GM23338 (cell line): ENCODE measurements around the gene TNPO3. TPM values are rescaled to one million over a fixed set of nuclear protein-coding genes. Genes with fewer than 3 reads are reported as not detected.

Experiments used
- ATAC-seq: fragments of 200-7000 bp; cut with Tn5 transposase; 3 replicates; pipeline ENCODE4 v1.9.1; 2020
- DNase-seq: peaks from one replicate; pipeline ENCODE4 v3.0.0-alpha.2; 2015; ENCODE audit warnings: low spot score
- H2AFZ ChIP-seq: fragments of 200-600 bp; sonication (generic); 2 replicates; pipeline ENCODE4 v1.8.0; 2016; ENCODE audit warnings: antibody characterized with exemption, mild to moderate bottlenecking, moderate library complexity
- H3F3A ChIP-seq: fragments of 200-600 bp; sonication (generic); replicated peaks from 2 replicates; pipeline ENCODE4 v1.8.0; 2017; ENCODE audit warnings: antibody characterized with exemption, mixed run types, low read depth
- H3K27ac ChIP-seq: fragments of 200-600 bp; sonication (generic); 2 replicates; pipeline ENCODE4 v1.6.1; 2016; ENCODE audit warnings: low read depth
- H3K27me3 ChIP-seq: fragments of 200-600 bp; sonication (generic); 2 replicates; pipeline ENCODE4 v1.8.0; 2016; ENCODE audit warnings: mild to moderate bottlenecking, mixed run types, moderate library complexity; ENCODE audit not compliant: insufficient read depth
- H3K36me3 ChIP-seq: fragments of 200-600 bp; sonication (generic); 2 replicates; pipeline ENCODE4 v1.8.0; 2016; ENCODE audit warnings: mild to moderate bottlenecking; ENCODE audit not compliant: insufficient read depth
- H3K4me1 ChIP-seq: fragments of 200-600 bp; sonication (generic); 2 replicates; pipeline ENCODE4 v1.8.0; 2016; ENCODE audit warnings: mild to moderate bottlenecking, moderate library complexity; ENCODE audit not compliant: insufficient read depth
- H3K4me2 ChIP-seq: fragments of 200-600 bp; sonication (generic); 2 replicates; pipeline ENCODE4 v1.7.1; 2017; ENCODE audit warnings: mixed run types
- H3K4me3 ChIP-seq: fragments of 200-600 bp; sonication (generic); 2 replicates; pipeline ENCODE4 v1.6.1; 2016; ENCODE audit warnings: mixed run types
- H3K79me2 ChIP-seq: fragments of 200-600 bp; sonication (generic); replicated peaks from 2 replicates; pipeline ENCODE4 v1.8.0; 2017; ENCODE audit warnings: mild to moderate bottlenecking; ENCODE audit not compliant: insufficient read depth
- H3K9me2 ChIP-seq: fragments of 200-600 bp; sonication (generic); 2 replicates; pipeline ENCODE4 v1.8.0; 2017; ENCODE audit not compliant: insufficient read depth
- H4K20me1 ChIP-seq: fragments of 200-600 bp; sonication (generic); replicated peaks from 2 replicates; pipeline ENCODE4 v1.8.0; 2017; ENCODE audit warnings: mild to moderate bottlenecking; ENCODE audit not compliant: insufficient read depth
- H3K27ac Mint-ChIP-seq: 2 replicates; pipeline ENCODE4 v1.8.0; 2020; ENCODE audit warnings: inconsistent platforms, mild to moderate bottlenecking, moderate library complexity, mixed read lengths
- H3K27me3 Mint-ChIP-seq: 3 replicates; pipeline ENCODE4 v1.8.0; 2022; ENCODE audit warnings: low read depth, mild to moderate bottlenecking, moderate library complexity, mixed read lengths, inconsistent platforms; ENCODE audit not compliant: insufficient read depth, poor library complexity
- H3K36me3 Mint-ChIP-seq: 3 replicates; pipeline ENCODE4 v1.8.0; 2021; ENCODE audit warnings: low read depth, mild to moderate bottlenecking, inconsistent platforms, moderate library complexity, mixed read lengths
- H3K4me1 Mint-ChIP-seq: 3 replicates; pipeline ENCODE4 v1.8.0; 2020; ENCODE audit warnings: mild to moderate bottlenecking, inconsistent platforms, mixed read lengths
- H3K4me3 Mint-ChIP-seq: 3 replicates; pipeline ENCODE4 v1.8.0; 2021; ENCODE audit warnings: moderate library complexity, mild to moderate bottlenecking, inconsistent platforms, mixed read lengths
- H3K9me3 Mint-ChIP-seq: 3 replicates; pipeline ENCODE4 v1.8.0; 2020; ENCODE audit warnings: moderate library complexity, mild to moderate bottlenecking, inconsistent platforms, mixed read lengths
- CREB1 ChIP-seq: fragments of 250-450 bp; sonication (Bioruptor Pico); IDR thresholded peaks from 2 replicates; pipeline ENCODE4 v1.5.0; 2020; ENCODE audit warnings: low read depth, mild to moderate bottlenecking, moderate library complexity
- CTCF ChIP-seq, 2 experiments: fragments of 200-600 bp in 1 of 2; sonication (generic) in 1 of 2; conservative IDR thresholded peaks; 2 replicates each; pipeline versions ENCODE4 v1.5.1 to v1.6.1; 2016 to 2017; ENCODE audit warnings: antibody characterized with exemption in 2 of 2, low read depth in 2 of 2, mild to moderate bottlenecking in 2 of 2, moderate library complexity in 1 of 2
- ETS1 ChIP-seq: IDR thresholded peaks from 2 replicates; pipeline ENCODE4 v1.6.1; 2016; ENCODE audit warnings: antibody characterized with exemption
- EZH2 ChIP-seq: fragments of 200-600 bp; sonication (generic); IDR thresholded peaks from one replicate; pipeline ENCODE4 v1.8.0; 2017; ENCODE audit warnings: antibody characterized with exemption, mild to moderate bottlenecking, low read depth; ENCODE audit not compliant: unreplicated experiment
- EZH2phosphoT487 ChIP-seq: fragments of 200-600 bp; sonication (generic); IDR thresholded peaks from one replicate; pipeline ENCODE4 v1.8.1; 2018; ENCODE audit warnings: antibody characterized with exemption; ENCODE audit not compliant: unreplicated experiment
- JUNB ChIP-seq: IDR thresholded peaks from one replicate; pipeline ENCODE4 v1.6.1; 2016; ENCODE audit warnings: antibody characterized with exemption; ENCODE audit not compliant: unreplicated experiment
- NANOG ChIP-seq: IDR thresholded peaks from 2 replicates; pipeline ENCODE4 v1.6.1; 2016; ENCODE audit warnings: antibody characterized with exemption, borderline replicate concordance
- POLR2AphosphoS5 ChIP-seq: IDR thresholded peaks from 2 replicates; pipeline ENCODE4 v1.6.1; 2016; ENCODE audit warnings: antibody characterized with exemption, low read depth
- REST ChIP-seq: IDR thresholded peaks from one replicate; pipeline ENCODE4 v1.6.1; 2018; ENCODE audit warnings: antibody characterized with exemption; ENCODE audit not compliant: unreplicated experiment
- STAT1 ChIP-seq: IDR thresholded peaks from one replicate; pipeline ENCODE4 v1.6.1; 2016; ENCODE audit warnings: antibody characterized with exemption; ENCODE audit not compliant: unreplicated experiment
- ZNF114 ChIP-seq: fragments of 250-450 bp; sonication (Bioruptor Pico); IDR thresholded peaks from 2 replicates; pipeline ENCODE4 v1.5.0; 2020; ENCODE audit warnings: mild to moderate bottlenecking, moderate library complexity
- ZNF331 ChIP-seq: fragments of 250-450 bp; sonication (Bioruptor Pico); IDR thresholded peaks from 2 replicates; pipeline ENCODE4 v1.5.0; 2020; ENCODE audit warnings: low read depth, mild to moderate bottlenecking, moderate library complexity
- ZNF462 ChIP-seq: fragments of 250-450 bp; sonication (Bioruptor Pico); IDR thresholded peaks from 2 replicates; pipeline ENCODE4 v1.5.0; 2020; ENCODE audit warnings: mild to moderate bottlenecking, moderate library complexity
- polyA plus RNA-seq: library from polyadenylated mRNA; unstranded; fragments of >200 nt; fragmentation: Nextera tagmentation; extraction: Ambion mirVana; gene quantifications from 2 replicates; pipeline ENCODE4 v1.2.1, GENCODE V29; 2016
- total RNA-seq: library from RNA; depleted of rRNA; stranded (reverse); fragments of >200 nt; shearing (Covaris generic); gene quantifications from 2 replicates; pipeline ENCODE4 v1.2.3, GENCODE V29; 2014

Gene TNPO3
- total and polyA plus RNA-seq, 2 experiments from 2014 or later = 38.2 to 127 TPM

- Mint-ChIP-seq H3K27me3 (peaks cover 2% of the 10 kb centered on the region), H3K36me3 (peaks cover 31% of the 10 kb centered on the region), H3K9me3 (no peaks in the 10 kb centered on the region), H3K4me1 (no peaks in the 10 kb centered on the region), H3K4me3 (no peak overlapping the region), H3K27ac (no peak overlapping the region)
- no peaks in the 10 kb centered on the region for H3K4me1 ChIP-seq
- no peak for DNase-seq
- peaks cover 34% of the 10 kb centered on the region; the same call in 1 of the 2 replicates for H3K36me3 ChIP-seq
- H3K9me2 ChIP-seq = no peaks in the 10 kb centered on the region
- TF ChIP-seq ZNF462 (no peak), CREB1 (CRISPR knock-in tag) (no peak), NANOG (no peak), ZNF114 (CRISPR knock-in tag) (no peak), REST (no peak), ETS1 (no peak), EZH2phosphoT487 (no peak), CTCF (conservative IDR thresholded peaks at IDR 0.05; ENCODE audit: low read depth in 2 of 2) (no peak), ZNF331 (no peak), EZH2 (no peak), POLR2AphosphoS5 (no peak), JUNB (no peak), STAT1 (no peak)
- H3K27ac ChIP-seq = no peak overlapping the region
- H3K79me2 ChIP-seq = peaks cover 82% of the 10 kb centered on the region
- H4K20me1 ChIP-seq = peaks cover 23% of the 10 kb centered on the region
- H3K4me3 ChIP-seq = no peak overlapping the region
- H2AFZ ChIP-seq = no peak overlapping the region
- ATAC-seq = no peak
- no peaks in the 10 kb centered on the region; the same call in 1 of the 2 replicates for H3F3A ChIP-seq
- no peaks in the 10 kb centered on the region for H3K27me3 ChIP-seq
- no peak overlapping the region for H3K4me2 ChIP-seq
Observed at GRCh38 chr7:129012641-129013040, 42.3 kb downstream of the TNPO3 start.
